Muscle layer of colon (tissue), 2 donors: ENCODE measurements around the gene ATL2.
"Not testable (repeated sequence)": the region's sequence is repeated elsewhere in the genome, so short reads cannot be mapped to it uniquely, and the experiment has no call there.

Source experiments
- H3K27ac ChIP-seq: one replicate; pipeline ENCODE4 v1.7.0; 2013; ENCODE audit warnings: low read depth, mild to moderate bottlenecking, low read length, moderate library complexity
- H3K27me3 ChIP-seq, 2 donors: one replicate each; pipeline ENCODE4 v1.7.0; 2013; ENCODE audit warnings: low read length in 2 of 2, mild to moderate bottlenecking in 2 of 2; ENCODE audit not compliant: insufficient read depth in 2 of 2, control insufficient read depth in 1 of 2
- H3K36me3 ChIP-seq: one replicate; pipeline ENCODE4 v1.7.0; 2013; ENCODE audit warnings: mild to moderate bottlenecking, low read length; ENCODE audit not compliant: insufficient read depth
- H3K4me1 ChIP-seq: one replicate; pipeline ENCODE4 v1.7.0; 2013; ENCODE audit warnings: mild to moderate bottlenecking, low read length; ENCODE audit not compliant: insufficient read depth
- H3K4me3 ChIP-seq, 2 donors: one replicate each; pipeline ENCODE4 v1.7.0; 2013; ENCODE audit warnings: low read length in 2 of 2, low read depth in 1 of 2, mild to moderate bottlenecking in 1 of 2, moderate library complexity in 1 of 2
- H3K9ac ChIP-seq: one replicate; pipeline ENCODE4 v1.7.0; 2013; ENCODE audit warnings: low read length
- H3K9me3 ChIP-seq: one replicate; pipeline ENCODE4 v1.7.0; 2013; ENCODE audit warnings: mild to moderate bottlenecking, low read length
- donor health status: abdominal sarcoma.
- donor health status: Adenocarcinoma of cecum.

ATL2 gene

GRCh38 chr2:38377050-38377828 lies at the start of gene ATL2:
Gene ATL2, minus strand, starts transcription at chr2:38377273. Its CDS starts 13 bp downstream, at chr2:38377260.
- no peaks in the 10 kb centered on the region for H3K27me3 ChIP-seq
- H3K9me3 ChIP-seq, result no peaks in the 10 kb centered on the region
- H3K9ac ChIP-seq, result peak within 1 kb of the TSS; percentile 98
- H3K4me1 ChIP-seq, result peaks cover 36% of the 10 kb centered on the region
- H3K36me3 ChIP-seq, result no peaks in the 10 kb centered on the region
- peak within 1 kb of the TSS; percentile 99 for H3K27ac ChIP-seq
- H3K4me3 ChIP-seq, result peak within 1 kb of the TSS; percentile 81 to 87

DNA sequence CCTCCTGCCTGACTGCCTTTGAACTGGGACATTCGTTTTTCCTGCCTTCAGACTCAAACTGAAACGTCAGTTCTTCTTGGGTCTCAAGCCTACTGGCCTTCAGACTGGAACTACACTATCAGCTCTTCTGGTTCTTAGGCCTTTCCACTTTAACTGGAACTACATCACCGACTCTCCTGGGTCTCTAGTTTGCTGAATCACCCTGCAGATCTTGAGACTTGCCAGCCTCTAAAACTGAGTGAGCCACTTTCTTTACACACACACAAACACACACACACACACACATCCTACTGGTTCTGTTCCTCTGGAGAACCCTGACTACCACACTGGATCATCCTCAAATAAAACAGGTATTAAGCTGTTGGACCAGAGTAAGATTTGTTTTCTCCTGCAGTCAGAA lies 46.7 kb upstream of the ATL2 start:
- no peak overlapping the region for H3K9ac ChIP-seq
- H3K9me3 ChIP-seq, result no peaks in the 10 kb centered on the region
- peaks cover 4% of the 10 kb centered on the region for H3K4me1 ChIP-seq
- no peak overlapping the region for H3K27ac ChIP-seq
- H3K4me3 ChIP-seq, result no peak overlapping the region
- H3K27me3 ChIP-seq, result no peaks in the 10 kb centered on the region
- H3K36me3 ChIP-seq, result no peaks in the 10 kb centered on the region

GRCh38 chr2:38421274-38422056 lies 44.4 kb upstream of the ATL2 start:
- no peaks in the 10 kb centered on the region for H3K9me3 ChIP-seq
- no peaks in the 10 kb centered on the region for H3K36me3 ChIP-seq
- no peaks in the 10 kb centered on the region for H3K27me3 ChIP-seq
- H3K4me1 ChIP-seq, result peaks cover 18% of the 10 kb centered on the region
- H3K27ac ChIP-seq, result no peak overlapping the region
- no peak overlapping the region for H3K4me3 ChIP-seq
- no peak overlapping the region for H3K9ac ChIP-seq

DNA sequence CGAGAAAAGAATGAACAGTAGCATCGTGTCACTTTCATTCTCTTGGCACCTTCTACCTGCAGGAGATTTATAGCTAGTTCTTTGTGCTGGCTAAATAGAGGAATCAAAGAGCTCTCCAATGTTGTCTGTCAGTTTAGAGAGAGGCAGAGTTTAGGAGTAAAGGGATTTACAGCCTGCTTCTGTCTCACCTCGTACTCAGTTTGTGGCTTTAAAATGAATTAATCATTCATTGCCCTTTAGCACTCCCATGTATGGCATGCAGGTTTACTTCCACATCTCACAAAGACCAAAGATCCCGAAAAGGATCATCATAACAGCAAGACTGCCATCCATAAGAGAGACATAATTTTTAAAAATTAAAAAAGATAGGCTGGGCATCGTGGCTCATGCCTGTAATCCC lies 42.4 kb upstream of the ATL2 start:
- Histone ChIP-seq H3K27me3 (no peaks in the 10 kb centered on the region), H3K27ac (no peak overlapping the region), H3K9me3 (no peaks in the 10 kb centered on the region), H3K4me3 (peak overlapping the region in 1 of 2 donors; percentile 21), H3K4me1 (peaks cover 18% of the 10 kb centered on the region), H3K9ac (no peak overlapping the region), H3K36me3 (no peaks in the 10 kb centered on the region)

DNA sequence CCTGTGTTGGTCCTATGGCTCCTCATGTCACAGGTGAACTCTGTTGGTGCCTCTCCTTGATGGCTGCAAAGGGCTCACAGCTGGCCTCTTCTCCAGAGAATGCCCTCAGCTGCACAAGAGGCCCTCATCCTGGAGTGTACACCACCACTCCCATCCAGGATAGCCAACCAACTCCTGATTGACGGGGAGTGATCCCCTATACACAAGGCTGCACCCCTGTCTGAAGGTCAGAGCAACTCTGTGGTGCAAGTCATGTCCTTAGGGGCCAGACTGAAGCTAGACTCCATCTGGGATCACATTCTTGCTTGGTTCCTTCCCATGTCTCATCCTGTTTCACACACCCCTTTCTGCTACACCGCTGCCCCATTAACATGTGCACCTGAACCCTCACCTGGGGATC lies 41.7 kb upstream of the ATL2 start:
- Histone ChIP-seq H3K27ac (no peak overlapping the region), H3K4me1 (peaks cover 18% of the 10 kb centered on the region), H3K9ac (no peak overlapping the region), H3K36me3 (no peaks in the 10 kb centered on the region), H3K27me3 (no peaks in the 10 kb centered on the region), H3K9me3 (no peaks in the 10 kb centered on the region), H3K4me3 (no peak overlapping the region)

DNA sequence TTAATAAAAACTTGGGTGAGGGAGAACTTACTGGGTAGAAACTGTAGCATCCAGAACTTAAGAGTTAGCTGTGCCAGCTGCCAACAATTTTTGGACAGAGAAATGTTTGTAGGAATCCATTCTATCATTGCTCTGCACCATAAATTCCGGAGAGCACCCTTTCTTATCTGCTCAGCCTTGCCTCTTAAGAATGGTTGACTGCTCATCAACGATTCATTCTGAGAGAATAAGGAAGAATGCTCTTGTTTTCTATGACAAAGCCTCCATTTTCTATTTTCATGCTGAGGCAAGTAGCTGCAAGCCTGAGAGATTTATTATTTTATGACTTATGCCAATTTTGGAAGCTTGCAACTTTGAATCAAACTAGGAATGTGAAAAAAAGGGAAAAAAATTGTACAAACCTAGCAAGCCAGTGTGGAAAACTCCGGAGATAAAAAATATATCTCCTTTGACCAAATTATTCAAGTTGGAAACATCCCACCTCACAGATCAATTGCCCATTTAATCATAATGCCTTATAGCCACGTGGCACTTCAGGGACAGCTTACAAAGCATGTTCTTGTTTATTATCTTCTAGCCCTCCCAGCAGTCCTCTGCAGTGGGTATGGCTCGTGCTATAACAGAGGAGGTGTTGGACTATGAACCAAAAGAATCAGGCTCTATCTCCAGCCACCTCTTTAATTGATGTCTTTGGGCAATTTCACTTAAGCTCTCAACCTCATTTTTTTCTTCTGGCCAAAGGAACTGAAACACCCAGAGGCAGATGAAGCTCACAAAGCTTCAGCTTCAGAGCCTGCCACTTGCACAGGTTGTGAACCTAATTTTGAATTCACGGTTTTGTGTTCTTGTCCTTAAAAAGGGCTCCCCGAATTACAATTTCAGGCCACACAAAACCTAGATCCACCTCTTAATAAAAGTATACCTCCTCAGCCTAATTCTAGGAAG lies 40.9 kb upstream of the ATL2 start:
- H3K9me3 ChIP-seq, result no peaks in the 10 kb centered on the region
- peaks cover 18% of the 10 kb centered on the region for H3K4me1 ChIP-seq
- no peaks in the 10 kb centered on the region for H3K36me3 ChIP-seq
- H3K27me3 ChIP-seq, result no peaks in the 10 kb centered on the region
- H3K9ac ChIP-seq, result no peak overlapping the region
- no peak overlapping the region for H3K27ac ChIP-seq
- peak overlapping the region in 1 of 2 donors; percentile 3 for H3K4me3 ChIP-seq

DNA sequence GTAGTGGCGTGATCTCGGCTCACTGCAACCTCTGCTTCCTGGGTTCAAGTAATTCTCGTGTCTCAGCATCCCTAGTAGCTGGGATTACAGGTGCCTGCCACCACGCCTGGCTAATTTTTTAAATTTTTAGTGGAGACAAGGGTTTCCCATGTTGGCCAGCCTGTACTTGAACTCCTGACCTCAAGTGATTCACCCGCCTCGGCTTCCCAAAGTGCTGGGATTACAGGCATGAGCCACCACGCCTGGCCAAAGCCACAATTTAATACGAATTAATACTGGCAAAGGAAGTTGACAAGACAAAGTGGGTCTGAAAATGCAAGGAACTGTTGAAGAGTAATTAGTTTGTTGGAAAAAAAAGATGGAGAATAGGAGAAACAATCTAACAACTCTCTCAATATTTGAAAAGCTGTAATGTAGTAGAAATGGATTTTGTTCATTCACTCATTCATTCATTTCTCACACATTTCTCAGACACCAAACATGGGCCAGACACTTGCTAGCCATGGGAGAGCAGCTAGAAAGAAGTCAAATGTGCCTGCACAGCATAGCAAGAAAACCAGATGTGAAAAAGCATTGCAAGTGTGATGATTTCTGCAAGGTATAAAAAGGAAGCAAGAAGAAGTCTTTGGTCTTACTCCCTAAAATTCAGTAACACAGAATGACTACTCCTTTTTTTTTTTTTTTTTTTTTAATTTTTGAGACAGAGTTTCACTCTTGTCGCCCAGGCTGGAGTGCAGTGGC lies 39.4 kb upstream of the ATL2 start:
- H3K27ac ChIP-seq, result no peak overlapping the region
- no peak overlapping the region for H3K9ac ChIP-seq
- H3K36me3 ChIP-seq, result no peaks in the 10 kb centered on the region
- H3K9me3 ChIP-seq, result peaks cover 4% of the 10 kb centered on the region
- no peak overlapping the region for H3K4me3 ChIP-seq
- H3K27me3 ChIP-seq, result no peaks in the 10 kb centered on the region
- H3K4me1 ChIP-seq, result peaks cover 18% of the 10 kb centered on the region

DNA sequence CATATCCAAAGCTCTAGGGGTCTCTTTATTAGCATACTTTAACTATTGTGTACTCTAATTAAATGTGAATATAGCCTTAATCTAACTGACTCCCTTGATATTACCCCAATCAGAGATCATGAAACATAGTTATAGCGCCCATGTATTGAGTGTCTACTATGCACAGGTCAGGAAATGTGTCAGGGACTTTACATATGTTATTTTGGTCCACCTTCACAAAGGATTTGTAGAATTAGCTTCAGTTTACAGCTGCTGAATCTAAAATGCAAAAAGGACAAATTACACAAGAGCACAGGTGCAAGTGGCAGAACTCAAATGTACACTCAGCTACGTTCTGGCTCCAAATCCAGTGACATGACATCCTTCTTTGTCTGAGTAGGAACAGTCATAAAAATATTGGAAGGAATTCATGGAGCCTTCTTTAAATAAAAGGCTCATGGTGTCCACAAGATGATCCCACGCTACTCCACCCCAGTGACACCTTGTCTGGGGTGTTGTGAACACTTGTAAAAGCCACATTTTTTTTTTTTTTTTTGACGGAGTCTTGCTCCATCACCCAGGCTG lies 38.7 kb upstream of the ATL2 start:
- H3K9me3 ChIP-seq, result peaks cover 4% of the 10 kb centered on the region
- no peaks in the 10 kb centered on the region for H3K36me3 ChIP-seq
- H3K4me3 ChIP-seq, result no peak overlapping the region
- no peak overlapping the region for H3K27ac ChIP-seq
- no peaks in the 10 kb centered on the region for H3K27me3 ChIP-seq
- H3K4me1 ChIP-seq, result peaks cover 18% of the 10 kb centered on the region
- H3K9ac ChIP-seq, result no peak overlapping the region

GRCh38 chr2:38415023-38415422 lies 38.0 kb upstream of the ATL2 start:
- Histone ChIP-seq H3K9me3 (peaks cover 4% of the 10 kb centered on the region), H3K9ac (no peak overlapping the region), H3K4me1 (peaks cover 18% of the 10 kb centered on the region), H3K36me3 (no peaks in the 10 kb centered on the region), H3K4me3 (no peak overlapping the region), H3K27me3 (no peaks in the 10 kb centered on the region), H3K27ac (no peak overlapping the region)

GRCh38 chr2:38412235-38412871 lies 35.3 kb upstream of the ATL2 start:
- not testable (repeated sequence) for H3K36me3 ChIP-seq, H3K9ac ChIP-seq
- peaks cover 20% of the 10 kb centered on the region for H3K4me1 ChIP-seq

More at GRCh38 chr2:38412235-38412871, 35.3 kb upstream of the ATL2 start:
- not testable (repeated sequence) for H3K27ac ChIP-seq, H3K27me3 ChIP-seq, H3K4me3 ChIP-seq, H3K9me3 ChIP-seq
